Neural progenitor cell (in vitro differentiated cells): Measurements from ENCODE around the gene TCF4.

ENCODE experiments used
- CTCF ChIP-seq: fragments of 200-600 bp; sonication (generic); IDR thresholded peaks from 2 replicates; pipeline ENCODE4 v1.5.1; 2017; ENCODE audit warnings: antibody characterized with exemption, mild to moderate bottlenecking
- EZH2phosphoT487 ChIP-seq: fragments of 200-600 bp; sonication (generic); IDR thresholded peaks from 2 replicates; pipeline ENCODE4 v1.6.1; 2017; ENCODE audit warnings: antibody characterized with exemption

- TF ChIP-seq CTCF = no peak
- no peak for TF ChIP-seq EZH2phosphoT487
Observed at GRCh38 chr18:55284614-55285013, 303.4 kb downstream of the TCF4 start.
